Hematopoietic multipotent progenitor cell treated with erythropoietin and hydrocortisone succinate and interleukin-3 and kit ligand, for 17 days (in vitro differentiated cells): ENCODE data around the gene TOP2A.

Experiments used
- DNase-seq: peaks from one replicate; pipeline ENCODE4 v3.0.0-alpha.2; 2015; ENCODE audit warnings: low spot score

TOP2A gene

GRCh38 chr17:40360091-40360490, 57.6 kb downstream of the TOP2A start:
- no peak for DNase-seq

- DNase-seq: peak; percentile 85
Measured at GRCh38 chr17:40358323-40359038, 59.2 kb downstream of the TOP2A start.

GRCh38 chr17:40356990-40357881, 60.5 kb downstream of the TOP2A start:
- DNase-seq: no peak

GRCh38 chr17:40355804-40356758, 61.6 kb downstream of the TOP2A start:
- no peak for DNase-seq

- DNase-seq: peak; percentile 71
Measured at GRCh38 chr17:40355123-40355803, 62.4 kb downstream of the TOP2A start.

- no peak for DNase-seq
Measured at GRCh38 chr17:40354221-40355122, 63.2 kb downstream of the TOP2A start.

GRCh38 chr17:40352779-40353394, 64.8 kb downstream of the TOP2A start:
- no peak for DNase-seq

GRCh38 chr17:40352237-40352778, 65.4 kb downstream of the TOP2A start:
- DNase-seq: no peak

- DNase-seq: no peak
Measured at GRCh38 chr17:40351359-40352236, 66.1 kb downstream of the TOP2A start.

- no peak for DNase-seq
Measured at GRCh38 chr17:40350689-40351358, 66.9 kb downstream of the TOP2A start.

- no peak for DNase-seq
Measured at GRCh38 chr17:40349895-40350688, 67.6 kb downstream of the TOP2A start.

GRCh38 chr17:40349477-40349894, 68.2 kb downstream of the TOP2A start:
- no peak for DNase-seq

- peak; percentile 50 for DNase-seq
Measured at GRCh38 chr17:40348562-40349476, 68.9 kb downstream of the TOP2A start.

GRCh38 chr17:40348136-40348504, 69.6 kb downstream of the TOP2A start:
- DNase-seq: no peak

GRCh38 chr17:40347319-40348135, 70.2 kb downstream of the TOP2A start:
- no peak for DNase-seq
